Activated CD4-positive, alpha-beta T cell treated with anti-CD3 and anti-CD28 coated beads, Interleukin-2, Interleukin-6, amounts not matched to agents 100 ng/mL and 50 ng/mL, durations not matched to agents 16 hours and 8 hours (primary cell): ENCODE data around the gene TBX18.

Experiments used
- DNase-seq: peaks from one replicate; pipeline ENCODE4 v3.0.0-alpha.2; 2020

TBX18 gene

GRCh38 chr6:84764332-84765049 is at the start of gene TBX18:
TSS of gene TBX18 (minus strand) at chr6:84764598. CDS start at chr6:84764181, 417 bp downstream.
- peak; percentile 45 for DNase-seq

GRCh38 chr6:84811351-84811750 is 47.0 kb upstream of the TBX18 start:
- DNase-seq, result no peak

GRCh38 chr6:84809455-84809854 is 45.1 kb upstream of the TBX18 start:
- DNase-seq, result no peak

GRCh38 chr6:84808491-84809061 is 44.2 kb upstream of the TBX18 start:
- DNase-seq, result no peak

GRCh38 chr6:84805145-84805544 is 40.7 kb upstream of the TBX18 start:
- no peak for DNase-seq

- no peak for DNase-seq
These were observed 40.3 kb upstream of the TBX18 start for GRCh38 chr6:84804720-84805119.

- DNase-seq, result no peak
These were observed 36.9 kb upstream of the TBX18 start for GRCh38 chr6:84801250-84801649.

- DNase-seq, result no peak
These were observed 33.9 kb upstream of the TBX18 start for GRCh38 chr6:84798257-84798656.

- DNase-seq, result no peak
These were observed 31.9 kb upstream of the TBX18 start for GRCh38 chr6:84796343-84796742.

GRCh38 chr6:84791927-84792326 is 27.5 kb upstream of the TBX18 start:
- DNase-seq, result no peak

- no peak for DNase-seq
These were observed 26.8 kb upstream of the TBX18 start for GRCh38 chr6:84791233-84791632.

- no peak for DNase-seq
These were observed 24.8 kb upstream of the TBX18 start for GRCh38 chr6:84789170-84789569.

- no peak for DNase-seq
These were observed 24.3 kb upstream of the TBX18 start for GRCh38 chr6:84788689-84789088.

- no peak for DNase-seq
These were observed 21.3 kb upstream of the TBX18 start for GRCh38 chr6:84785671-84786070.

- no peak for DNase-seq
These were observed 15.5 kb upstream of the TBX18 start for GRCh38 chr6:84779917-84780316.

- no peak for DNase-seq
These were observed 15.0 kb upstream of the TBX18 start for GRCh38 chr6:84779380-84779779.

GRCh38 chr6:84777888-84778287 is 13.5 kb upstream of the TBX18 start:
- DNase-seq, result no peak

GRCh38 chr6:84776392-84776791 is 12.0 kb upstream of the TBX18 start:
- DNase-seq, result no peak

- no peak for DNase-seq
These were observed 11.4 kb upstream of the TBX18 start for GRCh38 chr6:84775751-84776150.

GRCh38 chr6:84774985-84775284 is 10.5 kb upstream of the TBX18 start:
- DNase-seq, result no peak

- peak; percentile 53 for DNase-seq
These were observed 10.0 kb upstream of the TBX18 start for GRCh38 chr6:84774157-84774984.

- DNase-seq, result no peak
These were observed 9.2 kb upstream of the TBX18 start for GRCh38 chr6:84773431-84774156.

- no peak for DNase-seq
These were observed 8.7 kb upstream of the TBX18 start for GRCh38 chr6:84773133-84773430.
